NCI-H510A treated with DMSO at 0.1 percent for 48 hours (cell line): ENCODE measurements around the gene ANKRD42.
A peak's percentile ranks its signal among the peaks of the same experiment; 100 is the strongest.

Source experiments
- DNase-seq: peaks from one replicate; lab custom pipeline; 2025; lab: John Stamatoyannopoulos, UW

ANKRD42 gene

GRCh38 chr11:83193315-83194280 is at the start of gene ANKRD42:
TSS of gene ANKRD42 (plus strand) at chr11:83193712. CDS start at chr11:83194671, 959 bp downstream.
- DNase-seq, result peak; percentile 95

GRCh38 chr11:83147895-83148294 is 45.6 kb upstream of the ANKRD42 start:
- no peak for DNase-seq

GRCh38 chr11:83150450-83150849 is 43.1 kb upstream of the ANKRD42 start:
- no peak for DNase-seq

GRCh38 chr11:83151274-83151977 is 42.1 kb upstream of the ANKRD42 start:
- DNase-seq, result no peak

- DNase-seq, result no peak
These were observed 41.2 kb upstream of the ANKRD42 start for GRCh38 chr11:83152264-83152663.

- DNase-seq, result no peak
These were observed 39.7 kb upstream of the ANKRD42 start for GRCh38 chr11:83153764-83154163.

- DNase-seq, result peak; percentile 99
These were observed 37.1 kb upstream of the ANKRD42 start for GRCh38 chr11:83156144-83156995.

GRCh38 chr11:83156996-83157593 is 36.4 kb upstream of the ANKRD42 start, which contains the start of gene PCF11:
TSS of gene PCF11 (plus strand) at chr11:83157131. CDS start at chr11:83157440, 309 bp downstream.
- DNase-seq, result no peak

- peak; percentile 49 for DNase-seq
These were observed 35.7 kb upstream of the ANKRD42 start for GRCh38 chr11:83157594-83158356.

GRCh38 chr11:83158357-83158786 is 35.1 kb upstream of the ANKRD42 start:
- no peak for DNase-seq

- DNase-seq, result no peak
These were observed 34.3 kb upstream of the ANKRD42 start for GRCh38 chr11:83158965-83159901.

GRCh38 chr11:83159902-83160865 is 33.3 kb upstream of the ANKRD42 start:
- no peak for DNase-seq

GRCh38 chr11:83161610-83162199 is 31.8 kb upstream of the ANKRD42 start:
- DNase-seq, result no peak

- DNase-seq, result no peak
These were observed 31.1 kb upstream of the ANKRD42 start for GRCh38 chr11:83162377-83162776.

GRCh38 chr11:83166193-83166866 is 27.2 kb upstream of the ANKRD42 start:
- no peak for DNase-seq

GRCh38 chr11:83168756-83169155 is 24.8 kb upstream of the ANKRD42 start:
- DNase-seq, result no peak

- DNase-seq, result no peak
These were observed 22.6 kb upstream of the ANKRD42 start for GRCh38 chr11:83170865-83171264.
